HK-2 (cell line): ENCODE measurements around the gene ABCC6.
"Not testable (repeated sequence)": the region's sequence is repeated elsewhere in the genome, so short reads cannot be mapped to it uniquely, and the experiment has no call there.

Source experiments
- DNase-seq: peaks from one replicate; pipeline ENCODE4 v3.0.0-alpha.2; 2018; ENCODE audit not compliant: unreplicated experiment

The ABCC6 gene

DNA sequence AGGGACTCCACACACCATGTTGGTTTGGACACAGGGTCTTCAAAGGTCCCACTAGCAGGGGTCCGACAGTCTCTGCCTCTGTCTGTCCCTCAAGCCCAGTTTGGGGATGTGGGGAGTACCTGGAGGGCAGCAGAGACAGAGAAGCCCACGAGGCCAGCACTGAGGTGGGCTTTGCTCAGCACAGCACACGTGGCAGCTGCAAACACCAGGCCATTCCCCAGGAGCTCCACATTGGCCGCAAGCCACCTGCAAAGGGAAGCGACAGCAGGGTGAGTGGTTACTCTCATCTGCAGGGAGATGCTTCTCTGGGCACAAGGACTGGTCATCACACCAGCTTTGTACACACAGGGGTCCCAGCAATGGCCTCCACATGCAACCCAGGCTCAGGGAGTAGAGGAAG lies 62.0 kb downstream of the ABCC6 start:
- DNase-seq = no peak

DNA sequence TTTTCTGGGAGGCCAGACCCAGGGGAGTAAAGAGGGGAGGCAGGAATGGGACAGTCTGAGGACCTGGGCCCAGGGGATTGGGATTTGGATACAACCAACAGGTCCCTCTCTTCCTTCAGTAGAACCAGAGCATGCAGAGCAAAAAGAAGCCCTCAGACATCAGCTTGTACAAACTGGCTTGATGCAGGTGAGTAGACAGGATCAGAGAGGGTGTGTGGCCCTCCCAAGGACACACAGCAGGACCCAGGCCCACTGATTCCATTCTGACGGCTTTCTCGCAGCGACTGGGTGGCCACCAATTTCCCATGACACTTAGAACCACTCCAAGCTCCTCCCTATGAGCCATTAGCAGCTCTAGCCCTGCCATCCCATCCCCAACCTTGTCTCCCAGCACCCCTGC lies 63.6 kb downstream of the ABCC6 start:
- DNase-seq = no peak

DNA sequence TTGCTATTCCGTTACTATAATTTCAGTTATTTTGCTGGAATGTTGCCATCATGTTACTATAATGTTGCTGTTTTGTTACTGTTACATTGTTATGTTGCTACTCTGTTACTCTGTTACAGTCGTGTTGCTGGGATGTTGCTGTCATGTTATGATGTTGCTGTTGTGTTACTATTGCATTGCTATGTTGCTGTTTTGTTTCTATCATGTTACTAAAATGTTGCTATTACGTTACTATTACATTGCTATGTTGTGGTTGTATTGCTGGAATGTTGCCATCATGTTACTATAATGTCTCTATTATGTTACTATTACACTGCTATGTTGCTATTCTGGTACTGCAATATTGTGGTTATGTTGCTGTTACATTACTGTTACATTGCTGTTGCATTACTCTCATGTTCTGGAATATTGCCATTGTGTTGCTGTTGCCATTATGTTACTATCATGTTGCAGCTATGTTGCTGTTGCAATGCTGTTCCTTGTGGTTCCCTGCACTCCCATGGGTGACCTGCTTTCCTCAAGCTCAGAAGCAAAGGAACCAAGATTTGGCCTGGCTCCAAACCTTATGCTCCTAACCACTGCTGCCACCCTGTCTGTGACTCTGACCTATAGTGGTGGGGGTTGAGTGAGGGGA lies 64.4 kb downstream of the ABCC6 start:
- no peak for DNase-seq

DNA sequence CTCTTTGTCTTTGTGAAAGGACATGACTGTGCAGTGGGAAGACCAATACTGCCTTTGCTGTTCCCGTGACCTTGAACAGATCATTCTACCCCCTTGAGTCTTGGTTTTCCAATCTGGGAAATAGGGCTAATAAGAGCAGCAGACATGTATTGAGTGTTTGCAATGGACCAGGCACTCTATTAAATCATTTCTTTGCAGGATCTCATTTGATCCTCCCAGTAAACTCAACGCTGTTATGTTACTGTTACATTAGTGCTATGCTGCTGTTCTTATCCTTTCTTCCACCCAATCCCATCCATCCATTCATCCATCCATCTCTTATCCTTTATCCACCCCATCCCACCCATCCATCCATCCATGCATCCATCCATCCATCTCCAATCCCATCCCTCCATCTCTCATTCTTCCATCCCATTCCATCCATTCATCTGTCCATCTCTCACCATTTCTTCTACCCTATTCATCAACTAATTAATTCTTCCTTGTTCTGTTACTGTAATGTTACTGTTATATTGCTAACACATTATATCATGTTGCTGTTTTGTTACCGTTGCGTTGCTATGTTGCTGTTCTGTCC lies 65.1 kb downstream of the ABCC6 start:
- DNase-seq = no peak

DNA sequence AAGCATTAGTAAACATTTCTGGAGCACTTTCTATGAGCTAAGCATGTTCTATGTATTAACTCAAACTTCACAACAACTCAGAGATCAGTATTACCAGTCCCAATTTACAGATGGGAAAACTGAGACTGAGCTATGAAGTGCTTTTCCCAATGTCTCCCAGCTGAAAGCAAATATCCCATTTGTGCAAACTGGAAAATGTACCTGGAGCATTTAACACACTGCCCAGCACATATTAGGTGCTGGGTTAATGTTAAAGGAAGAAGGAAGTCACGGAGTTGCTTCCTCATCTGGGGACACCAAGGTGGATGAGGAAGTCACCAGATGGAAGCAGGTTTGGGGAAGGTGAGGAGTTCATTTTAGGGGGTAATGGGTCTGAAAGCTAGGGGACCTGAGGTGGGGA lies 66.1 kb downstream of the ABCC6 start:
- no peak for DNase-seq

DNA sequence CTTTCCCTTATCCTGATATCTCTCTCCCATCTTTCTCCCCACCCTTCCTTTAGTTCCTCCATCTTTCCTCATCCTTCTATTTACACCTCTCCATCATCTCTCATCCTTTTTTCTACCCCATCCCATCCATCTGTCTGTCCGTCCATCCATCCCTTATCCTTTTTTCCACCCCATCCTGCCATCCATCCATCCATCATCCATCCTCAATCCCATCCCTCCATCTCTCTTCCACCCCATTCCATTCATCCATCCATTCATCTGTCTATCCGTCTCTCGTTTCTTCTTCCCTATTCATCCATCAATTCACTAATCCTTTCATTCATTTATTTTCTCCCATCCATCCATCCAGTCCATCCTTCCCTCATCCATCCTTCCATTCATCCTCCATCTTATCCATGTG lies 68.1 kb downstream of the ABCC6 start:
- no peak for DNase-seq

DNA sequence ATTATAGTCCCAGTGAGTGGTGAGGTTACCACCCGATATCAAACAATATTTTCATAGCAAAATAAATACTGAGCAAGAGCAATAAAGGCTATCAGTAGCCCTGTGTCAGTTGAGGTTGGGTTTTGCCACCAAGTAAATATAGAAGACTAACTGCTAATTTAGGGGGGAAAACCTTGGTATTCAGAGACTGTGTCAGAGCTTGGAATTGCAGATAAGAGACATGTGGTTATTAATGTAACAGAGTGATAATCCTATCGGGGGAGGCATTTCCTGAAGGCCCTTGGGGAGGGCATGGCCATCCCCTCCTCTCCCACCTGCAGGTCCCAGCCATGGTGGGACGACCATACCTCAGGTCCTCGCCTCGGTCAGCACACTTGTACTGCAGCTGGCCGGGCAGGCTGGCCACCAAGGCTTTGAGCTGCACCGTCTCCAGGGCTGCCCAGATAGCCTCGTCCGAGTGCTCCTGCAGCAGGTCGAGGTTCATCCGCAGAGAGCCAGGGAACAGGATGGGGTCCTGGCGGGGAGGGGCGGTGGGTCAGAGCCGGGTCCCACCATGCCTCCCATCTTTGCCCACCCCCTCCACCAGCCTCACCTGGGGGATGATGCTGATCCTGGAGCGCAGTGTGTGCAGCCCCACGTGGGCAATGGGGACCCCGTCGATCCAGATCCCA lies 68.9 kb downstream of the ABCC6 start:
- no peak for DNase-seq

DNA sequence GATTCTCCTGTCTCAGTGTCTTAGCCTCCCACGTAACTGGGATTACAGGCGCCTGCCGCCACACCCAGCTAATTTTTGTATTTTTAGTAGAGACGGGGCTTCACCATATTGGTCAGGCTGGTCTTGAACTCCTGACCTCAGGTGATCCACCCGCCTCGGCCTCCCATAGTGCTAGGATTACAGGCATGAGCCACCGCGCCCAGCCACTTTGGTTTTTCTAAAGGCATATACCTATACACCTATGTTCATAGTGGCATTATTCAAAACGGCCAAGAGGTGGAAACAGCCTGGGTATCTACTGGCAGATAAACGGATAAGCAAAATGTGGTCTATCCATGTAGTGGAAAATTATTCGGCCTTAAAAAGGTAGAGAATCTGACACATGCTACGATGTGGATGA lies 70.3 kb downstream of the ABCC6 start:
- DNase-seq = not testable (repeated sequence)

DNA sequence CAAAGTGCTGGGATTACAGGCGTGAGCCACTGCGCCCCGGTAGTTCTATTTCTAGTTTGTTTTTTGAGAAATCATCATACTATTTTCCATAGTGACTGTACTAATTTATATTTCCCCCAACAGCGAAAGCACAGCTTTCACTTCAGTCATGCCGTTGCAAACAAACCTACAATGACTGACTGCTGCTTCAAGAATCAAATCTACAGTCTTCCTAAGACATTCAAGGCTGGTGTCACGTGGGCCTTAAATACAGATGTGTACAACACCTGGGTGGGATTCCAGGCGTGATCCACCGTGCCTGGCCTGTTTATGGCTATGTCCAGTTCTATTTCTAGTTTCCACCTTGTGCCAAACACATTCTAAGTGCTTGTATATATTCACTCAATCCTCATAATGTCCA lies 72.0 kb downstream of the ABCC6 start:
- no peak for DNase-seq

DNA sequence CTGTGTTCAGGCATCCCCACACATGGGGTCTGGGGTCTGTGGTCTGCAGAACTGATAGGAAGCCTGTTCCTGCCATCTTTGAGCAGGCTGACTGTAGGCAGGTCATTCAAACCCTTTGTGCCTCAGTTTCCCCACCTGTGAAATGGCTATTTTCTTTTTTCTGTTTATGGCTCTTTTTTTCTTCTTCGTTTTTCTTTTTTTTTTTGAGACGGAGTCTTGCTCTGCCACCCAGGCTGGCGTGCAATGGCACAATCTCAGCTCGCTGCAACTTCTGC lies 72.5 kb downstream of the ABCC6 start:
- no peak for DNase-seq

DNA sequence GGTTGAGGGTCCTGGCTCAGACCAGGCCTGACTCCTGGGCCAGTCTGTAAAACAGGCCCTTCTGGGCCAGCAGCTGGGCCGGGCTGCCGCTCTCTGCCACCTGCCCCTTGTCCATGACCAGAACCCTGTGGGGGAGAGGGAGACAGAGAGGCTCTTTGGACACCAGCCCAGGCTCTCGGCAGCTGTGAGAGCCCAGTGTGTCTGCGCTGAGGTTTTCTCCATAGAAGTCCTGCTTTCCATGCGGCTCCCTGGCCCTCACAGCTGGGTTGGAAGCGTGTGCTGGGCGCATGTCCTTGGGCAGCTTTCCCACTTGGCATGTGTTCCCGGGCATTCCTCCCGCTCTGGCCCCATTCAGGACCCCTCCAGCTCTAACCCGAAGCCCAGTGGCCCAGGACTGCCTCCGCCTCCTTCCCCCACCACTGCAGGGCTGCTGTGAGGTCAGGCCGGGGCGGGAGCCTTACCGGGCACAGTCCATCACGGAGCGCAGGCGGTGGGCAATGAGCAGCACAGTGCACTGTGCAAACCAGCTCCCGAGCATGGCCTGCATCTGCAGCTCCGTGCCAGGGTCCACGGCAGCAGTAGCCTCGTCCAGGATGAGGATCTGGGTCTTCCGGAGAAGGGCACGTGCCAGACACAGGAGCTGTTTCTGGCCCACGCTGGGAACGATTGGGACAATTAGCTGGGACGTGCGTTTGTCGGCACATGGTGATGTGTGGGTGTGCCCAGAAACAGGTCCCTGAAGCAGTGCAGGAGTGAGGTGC lies 73.0 kb downstream of the ABCC6 start:
- DNase-seq = no peak

DNA sequence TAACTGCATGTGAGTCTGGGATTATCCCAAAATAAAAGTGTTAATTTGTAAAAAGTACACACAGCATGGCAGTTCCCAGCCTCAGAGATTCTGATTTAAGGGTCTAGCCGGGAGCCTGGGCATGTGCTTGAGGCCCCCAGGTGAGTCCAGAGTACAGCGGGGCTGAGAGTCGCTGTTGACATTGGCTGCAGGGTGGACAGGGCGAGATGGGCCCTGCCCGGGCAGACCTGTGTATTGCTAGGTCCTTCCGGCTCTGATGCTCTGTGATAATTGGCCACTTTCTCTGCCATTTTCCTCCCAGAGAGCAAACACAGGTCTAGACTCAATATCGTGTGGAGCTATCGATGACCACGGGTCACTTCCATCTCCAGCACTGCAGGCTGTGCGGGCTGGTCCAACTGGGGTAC lies 73.6 kb downstream of the ABCC6 start:
- DNase-seq = no peak

DNA sequence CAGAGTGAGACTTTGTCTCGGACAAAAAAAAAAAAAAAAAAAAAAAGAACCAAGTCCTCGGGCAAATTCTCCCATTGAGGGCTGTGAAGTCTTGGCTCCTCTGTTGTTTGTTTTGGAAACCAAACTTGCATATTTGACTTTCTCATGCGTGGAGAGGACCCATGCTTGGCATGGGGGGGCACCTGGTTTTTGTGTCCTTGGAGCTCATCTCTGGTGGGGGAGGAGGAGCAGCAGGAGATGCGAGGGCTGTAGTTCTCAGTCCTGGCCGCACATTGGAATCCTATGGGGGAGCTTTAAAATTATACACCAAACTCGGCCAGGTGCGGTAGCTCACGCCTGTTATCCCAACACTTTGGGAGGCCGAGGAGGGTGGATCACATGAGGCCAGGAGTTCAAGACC lies 74.5 kb downstream of the ABCC6 start:
- peak; percentile 25 for DNase-seq

DNA sequence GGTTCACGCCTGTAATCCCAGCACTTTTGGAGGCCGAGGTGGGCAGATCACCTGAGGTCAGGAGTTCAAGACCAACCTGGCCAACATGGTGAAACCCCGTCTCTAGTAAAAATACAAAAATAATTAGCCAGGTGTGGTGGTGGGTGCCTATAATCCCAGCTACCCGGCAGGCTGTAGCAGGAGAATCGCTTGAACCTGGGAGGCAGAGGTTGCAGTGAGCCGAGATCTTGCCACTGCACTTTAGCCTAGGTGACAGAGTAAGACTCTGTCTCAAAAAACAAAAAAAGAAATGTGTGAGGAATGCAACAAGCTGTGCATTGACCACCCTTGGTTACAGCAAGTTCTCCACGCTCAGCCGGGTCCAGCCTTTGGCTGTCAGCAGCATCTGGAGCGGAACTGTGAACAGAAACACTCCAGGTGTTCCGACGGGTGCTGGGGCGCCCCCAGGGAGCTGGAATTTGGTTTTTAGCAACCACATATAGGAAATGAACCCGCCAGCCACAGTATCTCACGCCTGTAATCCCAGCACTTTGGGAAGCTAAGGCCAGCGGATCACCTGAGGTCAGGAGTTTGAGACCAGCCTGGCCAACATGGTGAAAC lies 75.2 kb downstream of the ABCC6 start:
- DNase-seq = peak; percentile 21

DNA sequence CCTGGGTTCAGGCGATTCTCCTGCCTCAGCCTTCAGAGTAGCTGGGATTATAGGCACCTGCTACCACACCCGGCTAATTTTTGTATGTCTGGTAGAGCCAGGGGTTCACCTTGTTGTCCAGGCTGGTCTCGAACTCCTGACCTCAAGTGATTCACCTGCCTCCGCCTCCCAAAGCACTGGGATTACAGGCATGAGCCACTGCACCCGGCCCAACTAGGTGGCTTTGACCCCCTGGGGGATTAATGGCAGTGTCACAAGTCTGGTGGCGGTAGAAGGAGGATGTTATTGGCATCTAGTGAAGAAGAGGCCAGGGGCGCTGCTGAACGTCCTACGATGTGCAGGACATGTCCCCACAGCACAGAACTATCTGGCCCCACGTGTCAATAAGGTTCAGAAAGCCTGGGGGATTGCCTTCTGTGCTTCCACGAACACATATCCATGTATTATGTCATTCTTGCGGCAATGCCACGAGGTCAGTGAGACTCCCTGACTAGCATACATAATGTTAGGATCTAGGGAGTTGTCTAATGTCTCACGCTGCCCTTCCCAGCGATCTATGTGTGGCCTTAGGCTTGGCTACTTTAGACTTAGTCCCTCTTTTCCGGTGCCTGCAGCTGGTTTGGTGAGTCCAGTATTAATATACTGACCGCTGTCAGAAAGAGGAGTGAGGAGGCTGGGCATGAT lies 75.8 kb downstream of the ABCC6 start:
- DNase-seq = no peak

DNA sequence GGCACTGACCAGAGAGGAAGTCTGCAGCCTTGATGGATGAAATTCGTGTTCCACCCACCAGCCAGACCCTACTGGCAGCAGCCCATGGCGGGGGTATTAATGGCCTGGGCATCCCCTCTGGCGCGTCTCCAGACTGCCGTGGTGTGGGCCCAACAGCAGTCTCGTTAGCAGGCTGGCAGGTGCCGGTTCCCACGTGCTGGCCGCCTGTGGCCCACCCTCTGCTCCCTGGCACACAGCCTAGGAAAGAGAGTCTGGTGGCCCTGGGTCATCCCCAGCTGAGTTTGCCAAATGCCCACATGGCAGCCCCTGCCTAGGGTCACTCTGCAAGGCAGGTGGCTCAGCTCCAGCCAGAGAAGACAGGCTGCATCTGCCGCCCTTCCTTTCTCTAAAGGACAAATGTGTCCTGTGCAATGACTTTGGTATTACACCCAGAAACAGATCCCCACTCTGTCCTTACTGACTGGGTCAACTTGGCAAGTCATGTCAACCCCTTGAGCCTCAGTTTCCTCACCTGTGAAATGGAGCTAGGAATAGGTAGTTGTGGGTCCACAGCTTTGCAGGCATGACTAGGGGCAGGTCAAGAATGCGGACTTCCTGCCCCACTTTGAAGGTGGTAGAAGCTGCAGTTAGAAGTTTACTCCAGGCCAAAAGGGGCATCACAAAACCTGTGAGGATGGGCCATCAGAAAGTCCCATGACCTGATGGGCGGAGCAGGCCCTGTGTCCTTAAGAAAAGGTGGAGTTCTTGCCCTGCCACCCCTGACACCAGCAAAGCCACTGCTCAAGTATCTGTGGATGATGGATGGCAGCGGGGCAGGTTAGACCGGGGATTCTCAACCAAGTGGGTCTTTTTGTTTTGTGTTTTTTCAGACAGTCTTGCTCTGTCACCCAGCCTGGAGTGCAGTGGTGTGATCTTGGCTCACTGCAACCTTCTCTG lies 76.6 kb downstream of the ABCC6 start:
- no peak for DNase-seq

DNA sequence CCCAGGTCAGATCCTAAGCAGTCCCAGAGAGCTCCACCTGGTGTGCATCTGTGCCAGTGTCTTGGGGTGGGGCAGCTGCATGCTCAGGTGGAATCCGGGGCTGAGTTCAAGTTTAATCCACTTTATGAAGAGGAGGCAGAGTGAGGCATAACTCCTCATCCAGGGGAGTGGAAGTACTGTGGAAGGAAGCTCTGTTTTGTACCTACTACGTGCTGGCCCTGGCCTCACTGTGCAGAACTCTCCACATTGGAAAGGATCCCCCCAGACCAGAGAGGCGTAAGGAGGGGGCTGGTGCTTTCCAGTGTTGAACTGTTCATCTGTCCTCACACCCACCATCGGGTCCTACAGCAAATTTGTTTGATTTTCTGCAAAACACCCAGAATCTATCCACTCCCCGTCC lies 78.0 kb downstream of the ABCC6 start:
- DNase-seq = no peak

DNA sequence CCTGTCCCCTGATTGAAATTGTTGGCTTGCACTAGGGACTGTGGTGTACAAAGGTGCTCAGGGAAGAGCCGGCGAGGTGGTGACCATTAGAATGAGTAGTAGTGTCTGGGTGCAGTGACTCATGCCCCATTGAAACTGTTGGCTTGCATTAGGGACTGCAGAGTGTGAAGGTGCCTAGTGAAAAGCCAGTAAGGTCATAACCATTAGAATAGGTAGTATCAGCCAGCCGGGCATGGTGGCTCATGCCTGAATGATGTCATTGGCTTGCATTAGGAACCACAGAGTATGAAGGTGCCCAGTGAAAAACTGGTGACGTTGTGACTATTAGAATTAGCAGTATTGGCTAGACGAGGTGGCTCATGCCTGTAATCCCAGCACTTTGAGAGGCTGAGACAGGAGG lies 78.9 kb downstream of the ABCC6 start:
- peak; percentile 71 for DNase-seq

DNA sequence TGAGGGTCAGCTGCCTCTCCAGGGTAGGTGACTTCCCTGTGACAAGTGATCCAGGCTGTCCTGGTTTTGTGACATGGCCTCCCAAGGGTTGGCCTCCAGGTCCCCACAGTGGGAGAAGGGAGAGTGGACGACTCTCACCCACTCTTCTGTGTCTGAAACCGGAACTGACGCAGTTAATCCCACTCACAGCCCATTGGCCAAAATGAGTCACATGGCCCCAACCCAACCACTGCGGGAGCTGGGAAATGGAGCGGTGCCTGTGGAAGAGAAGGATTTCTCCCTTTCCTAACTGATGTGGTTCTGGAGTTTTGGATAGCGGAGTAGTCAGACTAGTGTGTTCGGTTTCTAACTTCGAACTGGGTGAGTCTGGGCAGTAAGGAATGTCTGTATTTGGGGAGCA lies 79.4 kb downstream of the ABCC6 start:
- DNase-seq = peak; percentile 62

DNA sequence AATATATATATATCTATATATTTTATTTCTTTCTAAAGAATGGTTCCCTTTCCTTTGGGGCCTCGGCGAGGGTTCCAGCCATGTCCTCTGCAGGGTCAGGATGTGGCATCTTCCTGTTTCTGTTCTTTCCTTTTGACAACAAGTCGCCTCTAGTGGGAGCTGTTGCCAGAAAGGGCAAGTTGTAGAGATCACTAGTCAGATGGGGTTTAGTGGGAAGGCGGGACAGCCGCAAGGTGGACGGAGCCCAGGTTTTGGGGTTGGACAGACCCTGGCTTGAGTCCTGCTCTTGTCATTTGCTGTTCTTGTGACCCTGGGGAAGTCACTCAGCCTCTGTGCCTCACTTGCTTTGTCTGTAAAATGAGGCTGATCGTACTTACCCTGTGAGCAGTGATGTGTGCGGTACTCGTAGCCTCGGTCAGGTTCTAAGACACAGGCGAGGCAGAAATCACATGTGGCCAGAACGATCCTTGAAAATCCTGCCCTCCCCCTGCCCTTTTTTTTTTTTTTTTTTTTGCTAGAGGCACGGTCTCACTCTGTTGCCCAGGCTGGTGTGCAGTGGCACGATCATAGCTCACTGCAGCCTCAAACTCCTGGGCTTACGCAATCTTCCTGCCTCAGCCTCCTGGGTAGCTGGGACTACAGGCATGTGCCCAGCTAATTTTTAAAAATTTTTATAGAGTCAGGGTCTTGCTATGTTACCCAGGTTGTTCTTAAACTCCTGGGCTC lies 80.1 kb downstream of the ABCC6 start:
- DNase-seq = peak; percentile 55
